MM.1S (cell line): Measurements from ENCODE around the gene MYH15.

Experiments
- EZH2 ChIP-seq: fragments of 300-600 bp; sonication (generic); optimal IDR thresholded peaks from 2 replicates; pipeline ENCODE3; 2017; ENCODE audit warnings: low read depth, mild to moderate bottlenecking, antibody characterized with exemption, low read length, mixed read lengths
- TF ChIP-seq, protein P1 (sequence below): fragments of 300-600 bp; sonication (generic); IDR thresholded peaks from 2 replicates; pipeline ENCODE4 v1.5.1; 2016; ENCODE audit warnings: antibody characterized with exemption, low read length, mixed read lengths

DNA sequence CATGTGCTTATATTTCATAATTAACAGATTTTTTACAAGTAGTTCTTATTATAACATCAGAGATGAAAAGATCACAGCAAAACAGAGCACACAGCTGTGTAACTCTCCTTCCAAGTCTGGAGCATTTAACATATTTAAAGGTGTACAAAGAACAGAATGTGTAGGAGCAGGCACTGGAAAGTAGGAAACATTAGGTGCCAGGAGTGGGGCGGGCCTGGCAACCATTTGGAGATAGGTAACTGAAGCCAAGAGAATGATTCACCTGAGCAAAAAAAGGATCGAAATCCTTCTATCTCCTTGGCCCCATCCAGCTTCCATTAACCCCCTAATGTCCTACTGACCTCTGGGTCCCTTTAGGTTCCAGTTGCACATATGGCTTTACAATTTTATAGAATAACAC lies 2.3 kb upstream of the MYH15 start:
- TF ChIP-seq, protein P1, sequence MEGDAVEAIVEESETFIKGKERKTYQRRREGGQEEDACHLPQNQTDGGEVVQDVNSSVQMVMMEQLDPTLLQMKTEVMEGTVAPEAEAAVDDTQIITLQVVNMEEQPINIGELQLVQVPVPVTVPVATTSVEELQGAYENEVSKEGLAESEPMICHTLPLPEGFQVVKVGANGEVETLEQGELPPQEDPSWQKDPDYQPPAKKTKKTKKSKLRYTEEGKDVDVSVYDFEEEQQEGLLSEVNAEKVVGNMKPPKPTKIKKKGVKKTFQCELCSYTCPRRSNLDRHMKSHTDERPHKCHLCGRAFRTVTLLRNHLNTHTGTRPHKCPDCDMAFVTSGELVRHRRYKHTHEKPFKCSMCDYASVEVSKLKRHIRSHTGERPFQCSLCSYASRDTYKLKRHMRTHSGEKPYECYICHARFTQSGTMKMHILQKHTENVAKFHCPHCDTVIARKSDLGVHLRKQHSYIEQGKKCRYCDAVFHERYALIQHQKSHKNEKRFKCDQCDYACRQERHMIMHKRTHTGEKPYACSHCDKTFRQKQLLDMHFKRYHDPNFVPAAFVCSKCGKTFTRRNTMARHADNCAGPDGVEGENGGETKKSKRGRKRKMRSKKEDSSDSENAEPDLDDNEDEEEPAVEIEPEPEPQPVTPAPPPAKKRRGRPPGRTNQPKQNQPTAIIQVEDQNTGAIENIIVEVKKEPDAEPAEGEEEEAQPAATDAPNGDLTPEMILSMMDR: no peak
- TF ChIP-seq EZH2: no peak
